ENCODE measurements around the gene ACO2. TPM values are rescaled to one million over a fixed set of nuclear protein-coding genes. Genes with fewer than 3 reads are reported as not detected.

The ACO2 gene
- total RNA-seq, 1 donor from 2014 or later: 67.2 TPM

- no peak overlapping the region for H3K4me2 ChIP-seq (ENCODE audit: low read length)
- peaks cover 70% of the 10 kb centered on the region for H4K20me1 ChIP-seq (ENCODE audit: insufficient read depth, low read length)
- H3K36me3 ChIP-seq (ENCODE audit: insufficient read depth, low read length): no peaks in the 10 kb centered on the region
- Mint-ChIP-seq H3K27me3 (ENCODE audit: low read depth, unreplicated experiment) (no peaks in the 10 kb centered on the region), H3K4me1 (ENCODE audit: low read depth, unreplicated experiment) (peaks cover 19% of the 10 kb centered on the region), H3K4me3 (ENCODE audit: unreplicated experiment) (no peak overlapping the region), H3K27ac (ENCODE audit: unreplicated experiment) (no peak overlapping the region), H3K36me3 (ENCODE audit: low read depth, unreplicated experiment) (peaks cover 4% of the 10 kb centered on the region), H3K9me3 (ENCODE audit: unreplicated experiment) (no peaks in the 10 kb centered on the region)
- peaks cover 5% of the 10 kb centered on the region for H3K4me1 ChIP-seq (ENCODE audit: insufficient read depth, low read length)
- peaks cover 88% of the 10 kb centered on the region for H3K79me2 ChIP-seq (ENCODE audit: insufficient read depth, low read length)
- TF ChIP-seq, protein P1, sequence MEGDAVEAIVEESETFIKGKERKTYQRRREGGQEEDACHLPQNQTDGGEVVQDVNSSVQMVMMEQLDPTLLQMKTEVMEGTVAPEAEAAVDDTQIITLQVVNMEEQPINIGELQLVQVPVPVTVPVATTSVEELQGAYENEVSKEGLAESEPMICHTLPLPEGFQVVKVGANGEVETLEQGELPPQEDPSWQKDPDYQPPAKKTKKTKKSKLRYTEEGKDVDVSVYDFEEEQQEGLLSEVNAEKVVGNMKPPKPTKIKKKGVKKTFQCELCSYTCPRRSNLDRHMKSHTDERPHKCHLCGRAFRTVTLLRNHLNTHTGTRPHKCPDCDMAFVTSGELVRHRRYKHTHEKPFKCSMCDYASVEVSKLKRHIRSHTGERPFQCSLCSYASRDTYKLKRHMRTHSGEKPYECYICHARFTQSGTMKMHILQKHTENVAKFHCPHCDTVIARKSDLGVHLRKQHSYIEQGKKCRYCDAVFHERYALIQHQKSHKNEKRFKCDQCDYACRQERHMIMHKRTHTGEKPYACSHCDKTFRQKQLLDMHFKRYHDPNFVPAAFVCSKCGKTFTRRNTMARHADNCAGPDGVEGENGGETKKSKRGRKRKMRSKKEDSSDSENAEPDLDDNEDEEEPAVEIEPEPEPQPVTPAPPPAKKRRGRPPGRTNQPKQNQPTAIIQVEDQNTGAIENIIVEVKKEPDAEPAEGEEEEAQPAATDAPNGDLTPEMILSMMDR (IDR thresholded peaks at IDR 0.05; ENCODE audit: insufficient read depth, low read depth, low read length): no peak
- TF ChIP-seq EZH2 (IDR thresholded peaks at IDR 0.05; ENCODE audit: insufficient read depth, low read length): no peak
- no peak overlapping the region for H3K27ac ChIP-seq (ENCODE audit: low read depth, low read length)
- H3K4me3 ChIP-seq (ENCODE audit: insufficient read depth, low read depth, low read length): no peak overlapping the region
- H3K9me3 ChIP-seq (ENCODE audit: insufficient read depth, low read depth, low read length): no peaks in the 10 kb centered on the region
- H3K9ac ChIP-seq (ENCODE audit: low read length): no peak overlapping the region
- FAIRE-seq (no peak), DNase-seq (ENCODE audit: low read depth) (no peak)
- H3K27me3 ChIP-seq (ENCODE audit: insufficient read depth, low read length): no peaks in the 10 kb centered on the region
- H2AFZ ChIP-seq (ENCODE audit: low read depth, low read length): no peak overlapping the region
Observed at GRCh38 chr22:41488596-41489385, 19.9 kb downstream of the ACO2 start.

DNA sequence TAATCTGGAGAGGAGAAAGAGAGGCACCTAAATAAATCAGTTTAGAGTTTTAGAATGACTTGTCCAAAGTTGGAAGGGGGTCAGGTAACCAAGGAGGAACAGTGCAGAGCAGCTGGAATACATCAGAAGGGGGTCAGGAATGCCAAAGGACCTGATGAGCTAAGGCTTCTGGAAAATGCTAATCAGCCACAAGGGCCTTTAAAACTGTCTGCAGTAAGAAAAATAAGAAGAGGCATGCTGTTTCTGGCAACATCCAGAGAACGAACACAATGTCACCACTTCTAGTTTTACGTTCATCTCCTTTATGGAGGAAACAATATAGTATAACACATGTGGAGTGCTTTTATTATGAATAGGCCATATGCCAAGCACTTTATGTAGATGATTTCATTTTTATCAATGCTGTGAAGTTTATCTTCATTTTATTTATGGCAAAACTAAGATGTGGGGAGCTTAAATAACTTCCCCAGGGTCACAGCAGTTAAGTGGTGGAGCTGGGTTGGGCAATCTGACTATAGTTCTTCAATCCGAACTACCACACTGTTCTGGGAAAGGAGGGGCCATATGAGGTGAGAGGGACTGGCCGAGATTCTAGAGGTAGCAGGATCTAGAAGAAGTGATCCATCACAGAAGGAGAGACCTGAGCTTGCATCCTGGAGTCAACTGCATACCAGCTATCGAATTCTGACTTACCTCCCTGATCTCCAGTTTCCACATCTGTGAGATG, 22.6 kb downstream of the ACO2 start:
- Mint-ChIP-seq H3K4me1 (ENCODE audit: low read depth, unreplicated experiment) (peaks cover 16% of the 10 kb centered on the region), H3K4me3 (ENCODE audit: unreplicated experiment) (peak overlapping the region; percentile 1), H3K9me3 (ENCODE audit: unreplicated experiment) (no peaks in the 10 kb centered on the region), H3K36me3 (ENCODE audit: low read depth, unreplicated experiment) (peaks cover 4% of the 10 kb centered on the region), H3K27me3 (ENCODE audit: low read depth, unreplicated experiment) (no peaks in the 10 kb centered on the region), H3K27ac (ENCODE audit: unreplicated experiment) (no peak overlapping the region)
- DNase-seq (ENCODE audit: low read depth) (peak; percentile 36), FAIRE-seq (no peak)
- Histone ChIP-seq H3K4me3 (ENCODE audit: insufficient read depth, low read depth, low read length) (no peak overlapping the region), H3K4me2 (ENCODE audit: low read length) (no peak overlapping the region), H4K20me1 (ENCODE audit: insufficient read depth, low read length) (peaks cover 69% of the 10 kb centered on the region), H3K27ac (ENCODE audit: low read depth, low read length) (no peak overlapping the region), H3K36me3 (ENCODE audit: insufficient read depth, low read length) (no peaks in the 10 kb centered on the region), H3K4me1 (ENCODE audit: insufficient read depth, low read length) (peaks cover 5% of the 10 kb centered on the region), H3K9ac (ENCODE audit: low read length) (no peak overlapping the region), H2AFZ (ENCODE audit: low read depth, low read length) (no peak overlapping the region), H3K9me3 (ENCODE audit: insufficient read depth, low read depth, low read length) (no peaks in the 10 kb centered on the region), H3K79me2 (ENCODE audit: insufficient read depth, low read length) (peaks cover 83% of the 10 kb centered on the region), H3K27me3 (ENCODE audit: insufficient read depth, low read length) (no peaks in the 10 kb centered on the region)
- TF ChIP-seq EZH2 (IDR thresholded peaks at IDR 0.05; ENCODE audit: insufficient read depth, low read length): no peak
- TF ChIP-seq, protein P1 (IDR thresholded peaks at IDR 0.05; ENCODE audit: insufficient read depth, low read depth, low read length): no peak

Data from astrocyte (in vitro differentiated cells and primary cell).